KBM-7 (cell line): ENCODE measurements around the gene MTCL1.
A peak's percentile ranks its signal among the peaks of the same experiment; 100 is the strongest.

Experiments
- DNase-seq: peaks from one replicate; pipeline ENCODE4 v3.0.0-alpha.2; 2015
- in situ Hi-C: fragments of 300-500 bp; cut with MboI; formaldehyde crosslinking; loops from 2 replicates; pipeline ENCODE4 v1.14.3; 2020; ENCODE audit warnings: low sequenced_read_pairs, low pct_unique_long_range_greater_than_20kb, mixed read lengths

MTCL1 gene

DNA sequence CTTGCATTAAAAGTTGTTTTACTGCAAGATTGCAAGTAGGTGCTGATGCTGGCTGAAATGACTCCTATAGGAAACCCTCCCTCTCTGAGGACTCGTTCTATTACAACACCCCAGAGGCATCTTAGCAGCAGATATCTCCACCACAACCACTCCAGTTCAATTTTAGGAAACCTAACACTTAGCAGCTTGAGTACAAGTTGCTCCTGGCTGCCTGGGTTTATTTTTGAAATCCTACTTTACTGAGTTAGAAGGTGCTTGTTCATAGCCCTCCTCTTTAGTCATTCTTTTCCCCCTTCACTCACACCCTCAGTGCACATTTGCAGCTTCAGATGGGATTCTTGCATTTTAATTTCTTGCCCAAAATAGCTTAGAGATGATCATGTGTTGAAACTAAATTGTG is 111.5 kb downstream of the MTCL1 start:
- DNase-seq = no peak
- in situ Hi-C loops = no loop called here

DNA sequence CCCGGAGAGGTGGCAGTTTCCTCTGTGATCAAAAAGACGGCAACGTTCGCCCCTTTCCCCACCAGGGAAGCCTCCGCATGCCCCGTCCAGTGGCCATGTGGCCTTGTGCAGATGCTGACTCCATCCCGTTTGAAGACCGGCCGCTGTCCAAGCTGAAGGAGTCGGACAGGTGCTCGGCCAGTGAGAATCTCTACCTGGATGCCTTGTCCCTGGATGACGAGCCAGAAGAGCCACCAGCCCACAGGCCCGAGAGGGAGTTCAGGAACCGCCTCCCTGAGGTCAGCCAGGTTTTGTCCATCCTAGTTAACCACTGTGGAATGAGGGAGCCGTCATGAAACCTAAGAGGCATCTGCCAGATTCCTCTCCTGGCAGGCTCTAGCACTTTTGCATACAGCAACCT is 113.6 kb downstream of the MTCL1 start:
- in situ Hi-C loops = no loop called here
- no peak for DNase-seq

- in situ Hi-C loops = no loop called here
- no peak for DNase-seq
These were observed 115.2 kb downstream of the MTCL1 start for GRCh38 chr18:8820396-8821082.

DNA sequence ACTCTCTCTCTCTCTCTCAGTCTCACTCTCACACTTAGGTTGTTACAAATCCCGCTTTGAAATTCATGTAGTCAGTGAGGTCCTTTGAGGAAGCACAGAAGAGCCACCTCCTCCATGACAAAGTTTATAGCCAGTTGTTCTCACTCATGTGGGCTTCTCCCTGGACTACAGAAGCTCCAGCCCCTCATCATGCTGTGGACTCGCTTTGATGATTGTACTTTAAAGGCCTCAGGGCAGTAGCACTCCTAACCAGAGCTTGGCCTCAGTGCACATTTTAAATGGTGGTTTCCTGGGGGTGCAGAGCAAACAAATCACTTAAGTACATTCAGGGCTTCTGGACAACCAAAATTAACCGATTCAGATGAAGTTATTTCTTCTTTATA is 115.7 kb downstream of the MTCL1 start:
- in situ Hi-C loops = no loop called here
- DNase-seq = no peak

DNA sequence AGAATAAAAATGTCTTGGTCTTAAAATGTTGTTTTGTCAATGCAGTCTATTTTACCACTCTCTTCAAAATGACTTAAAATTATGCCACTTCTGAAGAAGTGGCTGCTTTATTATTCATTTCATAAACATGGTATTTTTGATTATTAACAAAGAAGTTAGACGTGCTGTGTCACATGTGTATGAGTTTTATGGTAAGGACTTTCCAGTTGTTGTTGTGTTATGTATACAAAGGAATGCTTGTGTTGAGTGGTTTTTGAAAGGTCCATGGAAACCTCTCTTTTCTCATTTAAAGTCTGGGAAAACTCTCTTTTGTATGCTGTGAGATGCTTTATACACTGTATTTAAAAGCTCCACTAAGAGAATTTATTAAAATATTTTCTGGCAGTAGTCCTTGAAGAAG is 116.2 kb downstream of the MTCL1 start:
- in situ Hi-C loops = no loop called here
- no peak for DNase-seq

DNA sequence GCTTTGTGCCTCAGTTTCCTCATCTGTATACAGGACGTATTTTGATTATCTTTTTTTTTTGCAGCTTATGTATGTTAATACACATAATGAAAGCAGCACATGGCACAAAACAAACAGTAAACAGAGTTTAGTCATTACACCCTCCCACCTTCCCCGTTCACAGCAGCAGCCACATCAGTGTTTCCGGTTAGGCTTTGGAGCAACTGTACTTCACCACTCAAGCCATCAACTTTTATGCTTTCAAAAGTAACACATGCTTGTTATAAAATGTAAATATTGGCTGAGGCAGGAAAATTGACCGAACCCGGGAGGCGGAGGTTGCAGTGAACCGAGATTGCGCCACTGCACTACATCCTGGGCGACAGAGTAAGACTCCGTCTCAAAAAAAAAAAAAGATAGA is 117.3 kb downstream of the MTCL1 start:
- in situ Hi-C loops = no loop called here
- no peak for DNase-seq

GRCh38 chr18:8823530-8823929 is 118.2 kb downstream of the MTCL1 start:
- no peak for DNase-seq
- in situ Hi-C loops = no loop called here

DNA sequence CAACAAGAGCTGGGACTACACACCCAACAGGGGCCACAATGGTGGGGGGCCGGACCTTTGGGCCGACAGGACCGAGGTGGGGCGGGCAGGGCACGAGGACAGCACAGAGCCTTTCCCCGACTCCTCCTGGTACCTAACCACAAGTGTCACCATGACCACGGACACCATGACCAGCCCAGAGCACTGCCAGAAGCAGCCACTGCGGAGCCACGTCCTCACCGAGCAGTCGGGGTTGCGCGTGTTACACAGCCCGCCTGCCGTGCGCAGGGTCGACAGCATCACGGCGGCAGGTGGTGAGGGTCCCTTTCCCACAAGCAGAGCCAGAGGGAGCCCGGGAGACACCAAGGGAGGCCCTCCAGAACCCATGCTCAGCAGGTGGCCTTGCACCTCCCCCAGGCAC is 119.5 kb downstream of the MTCL1 start:
- no peak for DNase-seq
- in situ Hi-C loops = no loop called here

GRCh38 chr18:8825273-8825672 is 119.9 kb downstream of the MTCL1 start:
- in situ Hi-C loops = no loop called here
- no peak for DNase-seq

- in situ Hi-C loops = no loop called here
- no peak for DNase-seq
These were observed 120.5 kb downstream of the MTCL1 start for GRCh38 chr18:8825729-8826375.

- DNase-seq = no peak
- in situ Hi-C loops = no loop called here
These were observed 121.2 kb downstream of the MTCL1 start for GRCh38 chr18:8826514-8826913.

- in situ Hi-C loops = no loop called here
- DNase-seq = no peak
These were observed 121.6 kb downstream of the MTCL1 start for GRCh38 chr18:8826971-8827370.

GRCh38 chr18:8828300-8828699 is 122.9 kb downstream of the MTCL1 start:
- peak; percentile 7 for DNase-seq
- in situ Hi-C loops = no loop called here

DNA sequence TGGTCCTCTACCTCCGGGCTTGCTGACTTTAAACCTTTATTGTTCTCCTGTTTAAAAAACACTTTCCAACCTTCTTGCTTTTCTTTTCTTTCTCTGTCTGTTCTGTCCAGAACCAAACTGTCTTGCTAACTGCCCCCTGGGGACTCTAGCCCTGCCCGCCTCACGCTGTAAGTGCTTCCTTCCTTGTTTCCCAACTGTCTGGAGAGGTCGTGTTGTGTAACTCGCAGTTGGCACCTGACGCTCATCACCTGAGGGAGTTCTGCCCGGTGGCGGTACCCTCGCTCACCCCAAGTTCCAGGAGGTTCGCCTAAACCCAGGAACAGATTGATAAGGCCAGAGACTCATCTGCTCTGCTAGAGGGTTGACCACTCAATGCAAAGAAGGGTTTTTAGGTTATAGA is 123.4 kb downstream of the MTCL1 start:
- DNase-seq = peak; percentile 10
- in situ Hi-C loops = no loop called here

DNA sequence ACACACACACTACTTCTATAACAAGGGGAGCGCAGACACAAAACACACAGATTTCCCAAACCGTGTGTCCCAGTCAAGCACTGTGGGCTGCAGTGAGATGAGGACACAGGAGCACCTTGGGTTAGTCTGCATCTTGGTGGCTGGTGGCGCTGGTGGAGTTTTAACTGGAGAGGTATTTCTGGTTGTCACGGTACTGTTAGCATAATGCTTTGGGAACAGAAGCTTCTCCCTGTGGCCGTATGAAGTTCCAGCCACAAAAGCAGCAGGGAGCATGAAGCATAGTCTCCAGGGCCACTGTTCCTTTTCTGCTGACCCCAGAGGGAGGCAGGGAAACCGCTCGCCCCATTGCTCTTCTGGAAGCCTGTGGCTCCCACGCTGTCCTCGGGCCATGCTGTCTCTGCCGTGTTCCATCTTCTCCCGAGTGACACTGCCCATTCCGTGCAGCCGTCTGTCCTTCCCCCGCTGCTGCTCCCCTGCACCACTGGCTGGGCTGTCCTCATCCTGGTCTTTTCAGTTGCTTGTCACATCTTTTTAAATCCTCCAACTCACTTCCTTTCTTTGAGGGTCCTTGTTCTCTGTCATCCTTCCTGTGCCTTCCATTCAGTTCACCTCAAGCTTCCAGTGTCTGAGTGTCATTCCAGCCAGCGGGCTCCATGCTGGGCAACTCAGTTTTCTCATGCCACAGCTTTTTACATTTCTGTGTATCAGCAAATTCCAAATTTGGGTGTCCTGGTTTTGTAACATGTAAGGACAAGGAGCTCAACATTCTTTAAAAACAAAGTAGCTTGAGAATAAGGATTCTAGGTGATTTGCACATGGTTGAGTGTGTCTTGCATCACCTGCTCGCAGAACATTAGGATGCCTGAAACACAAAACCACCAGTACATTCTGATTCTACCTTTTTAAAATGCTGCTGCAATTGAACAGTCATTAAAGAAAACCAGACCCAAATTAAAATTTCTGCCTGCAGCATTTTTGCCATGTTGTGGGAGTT is 125.0 kb downstream of the MTCL1 start:
- DNase-seq = no peak
- in situ Hi-C loops = no loop called here

DNA sequence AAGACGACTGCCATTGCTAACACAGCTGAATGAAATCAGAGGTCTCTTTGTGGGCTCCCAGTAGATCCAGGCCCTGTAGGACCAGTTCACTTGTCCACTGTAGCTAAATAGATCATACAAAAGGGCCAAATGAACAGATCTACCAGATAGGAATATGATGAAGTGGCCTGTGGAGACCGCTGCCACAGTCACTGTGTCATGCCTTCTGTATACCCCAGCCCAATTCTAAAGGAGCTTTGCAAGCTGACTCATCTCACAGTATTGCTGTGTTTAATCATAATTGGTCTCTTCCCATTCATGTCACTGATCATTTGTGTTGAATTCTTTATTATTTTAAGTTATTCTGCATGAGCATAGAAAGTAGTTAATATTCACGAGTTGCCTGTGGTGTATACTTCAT is 125.8 kb downstream of the MTCL1 start:
- in situ Hi-C loops = no loop called here
- DNase-seq = no peak

GRCh38 chr18:8831531-8831930 is 126.2 kb downstream of the MTCL1 start:
- in situ Hi-C loops = no loop called here
- no peak for DNase-seq

- DNase-seq = no peak
- in situ Hi-C loops = no loop called here
These were observed 128.1 kb downstream of the MTCL1 start for GRCh38 chr18:8833480-8833879.

DNA sequence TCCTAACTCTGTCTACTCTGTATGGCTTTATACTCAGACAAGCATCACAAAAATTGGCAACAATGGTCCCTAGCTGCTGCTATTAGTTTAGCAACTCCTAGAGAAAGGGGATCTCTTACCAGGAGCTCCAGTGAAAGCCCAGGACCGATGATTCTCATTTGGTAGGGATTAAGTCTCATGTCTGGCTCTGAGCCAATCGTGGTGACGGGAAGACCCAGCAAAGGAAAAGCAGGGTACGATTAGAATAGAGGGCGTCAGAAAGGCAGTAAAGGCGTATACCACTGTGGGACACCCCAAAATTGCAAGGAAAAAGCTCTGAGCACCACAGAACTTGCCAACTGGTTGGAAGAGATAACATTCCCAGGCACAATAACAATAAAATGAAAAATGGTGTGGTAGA is 129.5 kb downstream of the MTCL1 start:
- no peak for DNase-seq
- in situ Hi-C loops = no loop called here

- in situ Hi-C loops = no loop called here
- DNase-seq = no peak
These were observed 130.2 kb downstream of the MTCL1 start for GRCh38 chr18:8835521-8835953.
